CD14-positive monocyte (primary cell): ENCODE measurements around the gene TMEM151A. TPM values are rescaled to one million over a fixed set of nuclear protein-coding genes. Genes with fewer than 3 reads are reported as not detected.

Experiments used
- DNase-seq, 3 donors: peaks; one replicate each; pipeline ENCODE4 v3.0.0-alpha.2; 2011 to 2022
- H2AFZ ChIP-seq: 2 replicates; pipeline ENCODE4 v1.6.0; 2012; ENCODE audit warnings: mild to moderate bottlenecking, low read depth, low read length, inconsistent platforms; ENCODE audit not compliant: insufficient read depth, poor library complexity, severe bottlenecking
- H3K27ac ChIP-seq, 2 donors: 1 replicate in 1 of 2; 2 replicates in 1 of 2; pipeline ENCODE4 v1.5.1; 2012 to 2013; ENCODE audit warnings: low read length in 2 of 2, control low read depth in 1 of 2, inconsistent platforms in 1 of 2, low read depth in 1 of 2, mild to moderate bottlenecking in 1 of 2
- H3K27me3 ChIP-seq, 2 donors: one replicate each; pipeline versions ENCODE4 v1.6.0 to v1.6.1; 2011 to 2013; ENCODE audit warnings: low read length in 2 of 2; ENCODE audit not compliant: control insufficient read depth in 2 of 2, insufficient read depth in 2 of 2
- H3K36me3 ChIP-seq, 2 donors: replicated peaks in 1 of 2; 1 replicate in 1 of 2; 2 replicates in 1 of 2; pipeline versions ENCODE4 v1.5.1 to v1.6.1; 2012 to 2013; ENCODE audit warnings: low read length in 2 of 2, control low read depth in 1 of 2, inconsistent platforms in 1 of 2, mild to moderate bottlenecking in 1 of 2; ENCODE audit not compliant: insufficient read depth in 2 of 2, control insufficient read depth in 1 of 2
- H3K4me1 ChIP-seq, 2 donors: 1 replicate in 1 of 2; 2 replicates in 1 of 2; pipeline versions ENCODE4 v1.5.1 to v1.6.1; 2012 to 2013; ENCODE audit warnings: low read length in 2 of 2, control low read depth in 1 of 2, inconsistent platforms in 1 of 2, mild to moderate bottlenecking in 1 of 2, moderate library complexity in 1 of 2; ENCODE audit not compliant: insufficient read depth in 2 of 2, control insufficient read depth in 1 of 2
- H3K4me2 ChIP-seq: replicated peaks from 2 replicates; pipeline ENCODE3; 2012; ENCODE audit warnings: low read length, moderate library complexity, mild to moderate bottlenecking; ENCODE audit not compliant: poor library complexity, severe bottlenecking; ENCODE audit errors: extremely low read depth
- H3K4me3 ChIP-seq, 3 experiments: fragments of 200-600 bp in 1 of 3; sonication (generic) in 1 of 3; replicated peaks in 1 of 3; 1 replicate in 2 of 3; 2 replicates in 1 of 3; pipeline ENCODE4 v1.5.1; 2011 to 2013; ENCODE audit warnings: low read length in 3 of 3, mild to moderate bottlenecking in 3 of 3, control low read depth in 2 of 3, low read depth in 2 of 3, inconsistent platforms in 1 of 3, moderate library complexity in 1 of 3
- H3K79me2 ChIP-seq: 2 replicates; pipeline ENCODE4 v1.6.0; 2012; ENCODE audit warnings: mild to moderate bottlenecking, control low read depth, inconsistent platforms, low read length, moderate library complexity; ENCODE audit not compliant: insufficient read depth
- H3K9ac ChIP-seq: 2 replicates; pipeline ENCODE4 v1.6.0; 2017; ENCODE audit warnings: low read length, mild to moderate bottlenecking; ENCODE audit not compliant: insufficient read depth, poor library complexity, severe bottlenecking
- H3K9me3 ChIP-seq, 2 donors: replicated peaks in 1 of 2; 1 replicate in 1 of 2; 2 replicates in 1 of 2; pipeline versions ENCODE4 v1.5.1 to v1.6.1; 2012 to 2013; ENCODE audit warnings: low read length in 2 of 2, control low read depth in 1 of 2; ENCODE audit not compliant: control insufficient read depth in 1 of 2, insufficient read depth in 1 of 2
- H4K20me1 ChIP-seq: 2 replicates; pipeline ENCODE4 v1.6.0; 2012; ENCODE audit warnings: mild to moderate bottlenecking, low read length, control low read depth, moderate library complexity; ENCODE audit not compliant: insufficient read depth
- H3K27ac Mint-ChIP-seq, 7 donors: one replicate each; pipeline ENCODE4 v1.8.0; 2020; ENCODE audit warnings: mild to moderate bottlenecking in 7 of 7, mixed read lengths in 7 of 7, moderate library complexity in 6 of 7, inconsistent platforms in 2 of 7
- H3K27me3 Mint-ChIP-seq, 3 donors: one replicate each; pipeline ENCODE4 v1.8.0; 2021 to 2022; ENCODE audit warnings: low read depth in 3 of 3, mild to moderate bottlenecking in 3 of 3, mixed read lengths in 3 of 3, moderate library complexity in 3 of 3, inconsistent platforms in 1 of 3
- H3K36me3 Mint-ChIP-seq, 2 donors: one replicate each; pipeline ENCODE4 v1.8.0; 2020; ENCODE audit warnings: mixed read lengths in 2 of 2, inconsistent platforms in 1 of 2, mild to moderate bottlenecking in 1 of 2
- H3K4me1 Mint-ChIP-seq: one replicate; pipeline ENCODE4 v1.8.0; 2020; ENCODE audit warnings: mild to moderate bottlenecking, mixed read lengths
- H3K4me3 Mint-ChIP-seq, 2 donors: one replicate each; pipeline ENCODE4 v1.8.0; 2020; ENCODE audit warnings: mild to moderate bottlenecking in 2 of 2, mixed read lengths in 2 of 2, moderate library complexity in 1 of 2
- H3K9me3 Mint-ChIP-seq, 7 donors: one replicate each; pipeline ENCODE4 v1.8.0; 2020 to 2022; ENCODE audit warnings: mixed read lengths in 7 of 7, mild to moderate bottlenecking in 6 of 7, moderate library complexity in 6 of 7, inconsistent platforms in 2 of 7
- CTCF ChIP-seq: fragments of 200-600 bp; IDR thresholded peaks from one replicate; pipeline ENCODE4 v1.8.0; 2022; ENCODE audit warnings: antibody characterized with exemption, mild to moderate bottlenecking
- WGBS: methylation state at CpG from one replicate; pipeline ENCODE4 v1.1.5; 2013; ENCODE audit warnings: missing lambda C conversion rate; ENCODE audit not compliant: insufficient coverage; 5-methylcytosine and 5-hydroxymethylcytosine counted together
- intact Hi-C, 2 donors: fragments of 100-400 bp; cut with micrococcal nuclease; formaldehyde crosslinking; loops; one replicate each; pipeline versions ENCODE4 v1.15.0 to v1.15.1; 2023
- polyA plus RNA-seq, 3 donors: library from polyadenylated mRNA; depleted of rRNA in 1 of 3; unstranded in 2 of 3; stranded (reverse) in 1 of 3; fragments of 300-500 nt in 2 of 3; fragments of >200 nt in 1 of 3; fragmentation: Illumina TruSeq in 2 of 3; gene quantifications; 1 replicate in 2 of 3; 2 replicates in 1 of 3; pipeline ENCODE4 v1.2.3, GENCODE V29; 2012 to 2021

Gene TMEM151A
- polyA plus RNA-seq, 3 donors: not detected

GRCh38 chr11:66259956-66260355 is 31.7 kb upstream of the TMEM151A start:
- Histone ChIP-seq H3K79me2 (no peaks in the 10 kb centered on the region), H3K4me2 (no peak overlapping the region), H2AFZ (no peak overlapping the region), H3K27me3 (peaks cover 20 to 37% of the 10 kb centered on the region in 2 donors), H3K36me3 (no peaks in the 10 kb centered on the region), H3K27ac (no peak overlapping the region), H4K20me1 (no peaks in the 10 kb centered on the region), H3K4me3 (no peak overlapping the region), H3K9ac (no peak overlapping the region), H3K9me3 (peaks cover 0 to 8% of the 10 kb centered on the region in 2 donors), H3K4me1 (peaks cover 16 to 21% of the 10 kb centered on the region in 2 donors)
- Mint-ChIP-seq H3K27me3 (peaks cover 34 to 51% (median 41%) of the 10 kb centered on the region in 3 donors), H3K4me3 (peak overlapping the region in 1 of 2 donors; percentile 26), H3K36me3 (peaks cover 7 to 13% of the 10 kb centered on the region in 2 donors), H3K4me1 (peaks cover 11% of the 10 kb centered on the region), H3K27ac (peak overlapping the region in 1 of 7 donors; percentile 41), H3K9me3 (peaks cover 0 to 19% (median 3%) of the 10 kb centered on the region in 7 donors)
- no peak for TF ChIP-seq CTCF
- DNase-seq: no peak
- intact Hi-C loops: no loop called here
- 100% methylated on average over 3 of the region's 4 CpGs for WGBS

- H3K4me1 ChIP-seq: peaks cover 16 to 22% of the 10 kb centered on the region in 2 donors
- intact Hi-C loops: no loop called here
- no peak overlapping the region for H3K4me2 ChIP-seq
- H3K79me2 ChIP-seq: no peaks in the 10 kb centered on the region
- Mint-ChIP-seq H3K4me1 (peaks cover 11% of the 10 kb centered on the region), H3K4me3 (peak overlapping the region in 1 of 2 donors; percentile 28), H3K36me3 (peaks cover 7 to 13% of the 10 kb centered on the region in 2 donors), H3K27me3 (peaks cover 19 to 35% (median 25%) of the 10 kb centered on the region in 3 donors), H3K9me3 (peaks cover 0 to 9% (median 2%) of the 10 kb centered on the region in 7 donors), H3K27ac (no peak overlapping the region)
- 97% methylated on average over 16 of the region's 16 CpGs for WGBS
- no peak for DNase-seq
- no peak overlapping the region for H3K27ac ChIP-seq
- no peaks in the 10 kb centered on the region for H3K36me3 ChIP-seq
- H4K20me1 ChIP-seq: no peaks in the 10 kb centered on the region
- H2AFZ ChIP-seq: no peak overlapping the region
- peaks cover 8 to 20% of the 10 kb centered on the region in 2 donors for H3K27me3 ChIP-seq
- no peak for TF ChIP-seq CTCF
- H3K4me3 ChIP-seq: no peak overlapping the region
- H3K9me3 ChIP-seq: peaks cover 0 to 7% of the 10 kb centered on the region in 2 donors
- no peak overlapping the region for H3K9ac ChIP-seq
These were observed 30.1 kb upstream of the TMEM151A start for GRCh38 chr11:66261578-66261977.
